Mucosa of rectum (tissue), 2 donors: ENCODE results near the gene MRPS6.

Source experiments
- H3K27ac ChIP-seq, 2 donors: one replicate each; pipeline ENCODE4 v1.7.0; 2013; ENCODE audit warnings: inconsistent platforms in 2 of 2, low read depth in 2 of 2, low read length in 2 of 2
- H3K27me3 ChIP-seq, 2 donors: one replicate each; pipeline ENCODE4 v1.7.0; 2013; ENCODE audit warnings: low read length in 2 of 2; ENCODE audit not compliant: control insufficient read depth in 2 of 2, insufficient read depth in 2 of 2
- H3K36me3 ChIP-seq, 2 donors: one replicate each; pipeline ENCODE4 v1.7.0; 2013; ENCODE audit warnings: low read length in 2 of 2; ENCODE audit not compliant: control insufficient read depth in 2 of 2, insufficient read depth in 2 of 2
- H3K4me1 ChIP-seq, 2 donors: one replicate each; pipeline ENCODE4 v1.7.0; 2013; ENCODE audit warnings: low read length in 2 of 2, mild to moderate bottlenecking in 1 of 2; ENCODE audit not compliant: control insufficient read depth in 2 of 2, insufficient read depth in 2 of 2
- H3K4me3 ChIP-seq, 2 donors: one replicate each; pipeline ENCODE4 v1.7.0; 2013; ENCODE audit warnings: low read length in 2 of 2
- H3K9ac ChIP-seq, 2 donors: one replicate each; pipeline ENCODE4 v1.7.0; 2013; ENCODE audit warnings: low read length in 2 of 2, low read depth in 1 of 2, mild to moderate bottlenecking in 1 of 2
- H3K9me3 ChIP-seq, 2 donors: one replicate each; pipeline ENCODE4 v1.7.0; 2013; ENCODE audit warnings: low read length in 2 of 2; ENCODE audit not compliant: control insufficient read depth in 2 of 2
- donor health status: healthy.
- donor health status: Normal muscosa, but diverticular disease.

MRPS6 gene

GRCh38 chr21:34065027-34065426, 8.4 kb upstream of the MRPS6 start:
- no peak overlapping the region for H3K4me3 ChIP-seq
- no peaks in the 10 kb centered on the region for H3K4me1 ChIP-seq
- no peak overlapping the region for H3K27ac ChIP-seq
- H3K36me3 ChIP-seq: no peaks in the 10 kb centered on the region
- H3K9ac ChIP-seq: no peak overlapping the region
- no peaks in the 10 kb centered on the region for H3K9me3 ChIP-seq
- no peaks in the 10 kb centered on the region for H3K27me3 ChIP-seq

DNA sequence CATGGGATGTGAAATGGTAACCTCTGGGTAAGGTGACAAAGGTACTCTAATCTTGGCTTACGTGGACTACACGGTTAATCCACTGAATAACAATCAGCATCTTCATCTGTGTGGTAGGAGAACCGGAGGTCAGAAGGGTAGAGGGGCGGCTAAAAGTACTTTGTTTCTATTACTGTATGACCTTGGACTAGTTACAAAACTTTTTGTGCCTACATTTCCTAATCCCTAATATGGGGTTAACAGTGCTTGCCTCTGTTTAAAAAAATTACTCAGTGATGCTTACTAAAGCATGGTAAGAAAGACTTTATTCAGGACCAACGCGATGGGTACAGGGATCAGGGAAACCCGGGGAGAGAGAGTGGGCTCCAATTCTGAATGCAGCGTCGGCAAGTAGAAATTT, 1.7 kb upstream of the MRPS6 start:
- H3K9ac ChIP-seq: no peak overlapping the region
- no peaks in the 10 kb centered on the region for H3K9me3 ChIP-seq
- H3K27me3 ChIP-seq: no peaks in the 10 kb centered on the region
- H3K36me3 ChIP-seq: no peaks in the 10 kb centered on the region
- H3K4me3 ChIP-seq: no peak overlapping the region
- no peak overlapping the region for H3K27ac ChIP-seq
- peaks cover 16 to 21% of the 10 kb centered on the region in 2 donors for H3K4me1 ChIP-seq

- Histone ChIP-seq H3K27me3 (no peaks in the 10 kb centered on the region), H3K27ac (peak overlapping the region; percentile 69 to 70), H3K9ac (peak overlapping the region; percentile 60 to 74), H3K9me3 (no peaks in the 10 kb centered on the region), H3K4me1 (peaks cover 16 to 21% of the 10 kb centered on the region in 2 donors), H3K36me3 (no peaks in the 10 kb centered on the region), H3K4me3 (peak overlapping the region; percentile 68 to 74)
These were observed 990 bp upstream of the MRPS6 start for GRCh38 chr21:34072145-34073031.

DNA sequence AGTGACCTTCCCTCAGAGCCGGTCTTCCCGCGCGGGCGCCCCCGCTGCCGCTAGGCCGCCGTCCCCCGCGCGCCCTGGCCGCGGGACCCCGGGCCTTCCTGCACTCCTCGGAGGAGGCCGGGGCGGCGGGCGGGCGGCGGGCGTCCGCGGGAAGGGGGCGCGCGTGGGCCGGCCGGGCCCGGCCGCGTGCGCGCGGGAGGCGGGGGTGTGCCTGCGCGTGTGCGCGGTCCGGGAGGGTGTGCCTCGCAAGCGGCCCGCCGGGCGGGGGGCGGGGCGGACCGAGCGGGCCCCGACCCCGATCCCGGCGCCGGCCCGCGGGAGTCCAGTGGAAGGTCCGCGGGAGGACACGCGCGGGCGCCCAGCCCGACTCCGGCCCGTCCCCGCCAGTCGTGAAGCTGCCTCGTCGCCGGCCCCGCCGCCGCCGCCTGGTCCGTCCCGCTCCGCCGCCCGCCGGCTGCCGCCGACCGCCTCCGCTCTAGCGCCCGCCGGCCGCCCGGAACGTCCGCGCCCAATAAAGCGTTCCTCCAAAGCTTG, 438 bp downstream of the MRPS6 start:
- Histone ChIP-seq H3K27me3 (no peaks in the 10 kb centered on the region), H3K36me3 (no peaks in the 10 kb centered on the region), H3K4me1 (peaks cover 20 to 31% of the 10 kb centered on the region in 2 donors), H3K27ac (peak overlapping the region; percentile 87 to 92), H3K4me3 (peak overlapping the region; percentile 79 to 90), H3K9ac (peak overlapping the region; percentile 65 to 84), H3K9me3 (no peaks in the 10 kb centered on the region)

DNA sequence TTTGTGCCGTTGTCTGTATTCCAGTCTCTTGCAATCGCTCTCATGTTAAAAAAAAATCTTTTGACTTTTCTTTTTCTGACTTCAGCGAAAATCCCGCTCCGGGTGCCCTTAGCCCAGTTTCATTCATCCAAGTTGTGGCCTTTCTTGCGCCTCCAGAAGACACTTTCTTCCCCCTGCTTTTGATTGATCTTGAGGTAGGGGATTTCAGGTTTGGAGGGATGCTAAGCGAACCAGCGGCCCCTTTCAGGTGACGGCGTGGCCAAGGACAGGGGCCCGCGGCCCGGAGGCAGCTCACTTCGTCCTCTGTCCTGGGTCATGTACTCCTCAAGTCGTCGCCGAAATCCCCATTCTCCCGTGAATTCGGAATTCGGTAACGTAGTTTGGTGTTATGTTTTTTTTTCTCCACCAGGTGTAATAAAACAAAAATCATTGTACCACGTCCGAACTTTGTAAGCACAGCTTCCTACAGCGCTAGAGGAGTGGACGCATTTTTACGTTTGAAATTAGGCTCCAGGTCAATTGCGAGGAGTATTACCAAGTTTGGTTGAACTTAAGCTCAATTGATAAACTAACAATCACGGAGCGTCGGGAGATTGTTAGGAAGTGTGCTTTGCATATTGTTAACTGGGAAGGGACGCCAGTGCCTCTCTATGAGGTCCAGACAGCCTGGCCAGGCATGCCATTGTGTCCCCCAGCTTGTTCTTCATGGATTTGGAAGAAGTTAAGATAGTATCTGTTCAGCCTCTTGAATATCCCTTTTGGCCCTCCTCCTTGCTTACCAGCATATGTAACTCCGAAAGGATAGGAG, 1.1 kb downstream of the MRPS6 start:
- Histone ChIP-seq H3K36me3 (no peaks in the 10 kb centered on the region), H3K27ac (peak overlapping the region; percentile 56 to 60), H3K9me3 (no peaks in the 10 kb centered on the region), H3K27me3 (no peaks in the 10 kb centered on the region), H3K4me1 (peaks cover 20 to 36% of the 10 kb centered on the region in 2 donors), H3K9ac (peak overlapping the region; percentile 65 to 83), H3K4me3 (peak overlapping the region; percentile 68 to 75)

- H3K36me3 ChIP-seq: no peaks in the 10 kb centered on the region
- peak overlapping the region; percentile 68 to 75 for H3K4me3 ChIP-seq
- peak overlapping the region; percentile 13 to 56 for H3K27ac ChIP-seq
- H3K9me3 ChIP-seq: no peaks in the 10 kb centered on the region
- peak overlapping the region; percentile 65 to 83 for H3K9ac ChIP-seq
- H3K4me1 ChIP-seq: peaks cover 20 to 41% of the 10 kb centered on the region in 2 donors
- no peaks in the 10 kb centered on the region for H3K27me3 ChIP-seq
These were observed 1.7 kb downstream of the MRPS6 start for GRCh38 chr21:34075091-34075425.

GRCh38 chr21:34075760-34076660, 2.6 kb downstream of the MRPS6 start:
- Histone ChIP-seq H3K9me3 (no peaks in the 10 kb centered on the region), H3K4me1 (peaks cover 20 to 47% of the 10 kb centered on the region in 2 donors), H3K36me3 (no peaks in the 10 kb centered on the region), H3K27ac (no peak overlapping the region), H3K27me3 (no peaks in the 10 kb centered on the region), H3K9ac (peak overlapping the region in 1 of 2 donors; percentile 7), H3K4me3 (peak overlapping the region in 1 of 2 donors; percentile 75)

DNA sequence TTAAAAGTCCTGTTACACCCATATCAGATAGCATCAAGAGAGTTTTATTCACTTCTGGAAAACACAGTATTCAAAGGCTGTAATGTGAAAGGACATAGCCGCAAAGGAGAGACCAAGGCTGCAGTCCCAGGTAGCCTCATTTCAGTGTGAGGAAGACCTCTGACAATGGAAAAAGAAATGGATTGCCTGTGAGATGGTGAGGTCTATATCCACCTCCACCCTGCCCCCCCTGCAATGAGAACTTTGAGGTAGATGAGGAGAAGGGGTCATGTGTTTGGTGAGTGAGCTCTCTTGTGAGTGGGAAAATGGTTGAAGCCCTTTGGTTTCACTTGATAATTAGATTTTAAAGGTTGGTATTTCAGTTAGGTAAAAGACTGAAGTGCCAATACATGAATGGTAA, 3.5 kb downstream of the MRPS6 start:
- no peaks in the 10 kb centered on the region for H3K27me3 ChIP-seq
- H3K4me3 ChIP-seq: no peak overlapping the region
- no peaks in the 10 kb centered on the region for H3K9me3 ChIP-seq
- no peak overlapping the region for H3K27ac ChIP-seq
- H3K4me1 ChIP-seq: peaks cover 20 to 54% of the 10 kb centered on the region in 2 donors
- H3K36me3 ChIP-seq: no peaks in the 10 kb centered on the region
- no peak overlapping the region for H3K9ac ChIP-seq

GRCh38 chr21:34077888-34078287, 4.5 kb downstream of the MRPS6 start:
- Histone ChIP-seq H3K9ac (no peak overlapping the region), H3K27ac (peak overlapping the region in 1 of 2 donors; percentile 28), H3K27me3 (no peaks in the 10 kb centered on the region), H3K36me3 (no peaks in the 10 kb centered on the region), H3K9me3 (no peaks in the 10 kb centered on the region), H3K4me3 (no peak overlapping the region), H3K4me1 (peaks cover 17 to 59% of the 10 kb centered on the region in 2 donors)
